Hippocampal formation (tissue), 2 donors: ENCODE results near the gene ADAM10.

ENCODE experiments used
- DNase-seq, 2 donors: peaks; one replicate each; lab custom pipeline; 2025; lab: John Stamatoyannopoulos, UW

ADAM10 gene

DNA sequence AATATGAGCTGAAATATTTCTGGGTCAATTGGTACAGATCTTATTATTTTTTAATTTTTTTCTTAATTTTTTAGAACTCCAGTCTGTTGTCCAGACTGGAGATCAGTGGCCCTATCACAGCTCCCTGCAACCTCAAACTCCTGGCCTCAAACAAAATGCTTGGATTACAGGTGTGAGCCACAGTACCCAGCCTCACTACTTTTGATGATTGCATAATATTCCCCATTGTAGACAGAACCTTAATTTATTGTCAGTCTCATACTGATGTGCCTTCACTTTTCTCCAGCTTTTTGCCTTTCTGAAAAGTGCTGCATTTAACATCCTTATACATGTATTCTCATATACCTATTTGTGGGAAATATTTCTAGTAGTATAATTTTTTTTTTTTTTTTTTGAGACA, 172.8 kb downstream of the ADAM10 start:
- no peak for DNase-seq

- no peak for DNase-seq
These were observed 174.3 kb downstream of the ADAM10 start for GRCh38 chr15:58575045-58575786.

DNA sequence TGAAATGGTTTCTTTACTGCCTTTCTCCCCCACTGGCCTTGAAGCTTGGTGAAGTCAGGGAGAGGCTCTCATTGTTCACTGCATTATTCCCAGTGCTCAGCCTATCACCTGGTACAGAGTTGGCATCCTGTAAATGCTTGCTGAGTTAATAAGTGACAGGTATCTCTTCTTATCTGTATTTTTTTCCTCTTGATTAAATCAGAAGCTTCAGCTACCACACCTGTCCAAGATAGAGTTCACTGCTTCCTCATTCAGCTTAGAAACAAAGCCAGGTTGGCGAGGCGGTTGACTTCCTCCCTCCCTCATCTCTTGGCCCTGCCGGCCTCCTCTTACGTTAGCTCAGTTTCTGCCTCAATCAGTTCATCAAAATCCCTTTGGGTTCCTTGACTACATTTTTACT, 174.9 kb downstream of the ADAM10 start:
- DNase-seq = no peak

GRCh38 chr15:58573270-58573669, 176.2 kb downstream of the ADAM10 start:
- DNase-seq = no peak

DNA sequence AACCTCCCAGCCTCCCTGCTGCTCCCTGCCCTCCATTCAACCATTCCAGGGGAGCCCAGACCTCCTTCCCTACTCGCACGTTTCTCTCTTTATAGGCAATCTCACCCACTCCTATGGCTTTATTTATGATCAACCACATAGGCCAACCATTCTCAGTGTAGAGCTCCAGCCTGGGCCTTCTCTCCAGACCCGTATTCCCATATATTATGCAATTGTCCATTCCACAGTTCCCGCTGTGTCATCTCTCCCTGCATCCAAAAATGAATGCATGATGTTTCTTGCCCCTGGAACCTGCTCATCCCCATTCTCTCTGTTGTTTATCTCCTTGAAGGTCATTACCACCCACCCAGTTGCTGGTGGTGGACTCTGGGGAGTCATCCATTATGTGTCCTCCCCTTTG, 177.0 kb downstream of the ADAM10 start:
- no peak for DNase-seq

DNA sequence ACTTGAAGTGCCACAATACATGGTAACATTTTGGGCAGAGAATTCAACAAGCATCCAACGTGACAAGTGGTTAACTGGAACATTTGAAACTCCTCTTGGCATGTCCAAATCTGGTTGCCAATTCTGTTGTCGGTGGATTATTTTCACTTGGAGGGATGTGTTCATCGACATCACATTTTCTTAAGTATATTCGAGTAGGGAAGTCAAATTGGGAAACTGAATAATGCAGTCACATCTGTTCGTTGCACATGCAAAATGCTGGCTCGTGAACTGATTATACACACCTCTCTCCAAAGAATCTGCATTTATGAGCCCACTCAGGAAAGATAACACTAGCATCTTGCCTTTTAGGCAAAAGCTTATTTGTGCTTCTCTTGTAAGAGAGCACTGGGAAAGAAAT, 178.0 kb downstream of the ADAM10 start:
- no peak for DNase-seq

DNA sequence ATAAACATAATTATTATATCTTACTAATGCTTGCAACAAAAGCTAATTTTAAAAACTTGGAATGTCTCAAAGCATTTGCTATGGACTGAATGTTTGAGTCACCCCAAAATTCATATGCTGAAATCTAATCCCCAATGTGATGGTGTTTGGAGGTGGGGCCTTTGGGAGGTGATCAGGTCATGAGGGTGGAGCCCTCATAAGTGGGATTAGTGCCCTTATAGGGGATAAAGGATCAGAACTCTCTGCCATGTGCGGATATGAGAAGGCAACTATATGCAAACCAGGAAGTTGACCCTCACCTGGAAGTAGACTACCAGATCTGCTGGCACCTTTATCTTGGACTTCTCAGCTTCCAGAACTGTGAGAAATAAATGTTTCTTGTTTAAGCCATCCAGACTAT, 180.1 kb downstream of the ADAM10 start:
- no peak for DNase-seq

DNA sequence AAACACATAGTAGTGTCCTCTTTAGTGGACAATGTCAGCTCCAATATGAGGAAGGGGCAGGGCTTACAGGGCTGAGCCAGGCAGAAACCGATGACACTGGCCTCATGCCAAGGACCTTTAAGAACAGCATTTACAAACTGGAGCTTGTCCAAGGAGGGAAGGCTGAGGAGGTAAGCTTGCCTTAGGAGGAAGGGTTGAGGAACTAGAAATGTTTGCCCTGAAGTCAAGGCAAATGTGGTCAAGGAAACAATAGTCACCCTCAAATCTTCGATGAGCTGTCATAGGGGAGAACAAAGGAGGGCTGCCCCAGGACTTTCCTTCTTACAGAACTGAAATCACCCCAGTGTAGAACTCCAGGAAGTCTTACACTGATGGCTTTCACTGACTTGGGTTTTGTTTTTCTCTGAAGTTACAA, 181.3 kb downstream of the ADAM10 start:
- peak in 1 of 2 donors; percentile 9 for DNase-seq

- DNase-seq = no peak
These were observed 183.5 kb downstream of the ADAM10 start for GRCh38 chr15:58566029-58566428.

GRCh38 chr15:58565619-58566018, 183.9 kb downstream of the ADAM10 start:
- DNase-seq = no peak

- DNase-seq = no peak
These were observed 184.5 kb downstream of the ADAM10 start for GRCh38 chr15:58564981-58565380.

DNA sequence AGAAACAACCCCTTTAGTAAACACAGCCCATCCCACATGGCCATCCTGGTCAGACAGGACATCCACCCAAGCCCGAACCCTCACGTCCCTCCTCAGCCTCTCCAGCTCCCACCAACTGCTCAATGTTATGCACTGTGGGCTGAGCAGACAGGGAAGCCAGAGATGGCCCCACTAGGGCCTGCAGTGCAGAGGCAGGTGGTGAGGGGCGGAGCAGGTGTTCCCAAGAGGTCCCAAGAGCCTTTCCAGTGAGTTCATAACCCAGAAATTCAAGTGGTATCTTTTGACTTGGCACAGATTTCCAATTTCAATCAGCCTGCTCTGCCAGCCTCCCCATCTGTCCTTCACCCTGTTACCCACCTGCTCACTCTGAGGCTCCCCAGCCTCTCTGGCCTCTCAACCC, 187.4 kb downstream of the ADAM10 start:
- no peak for DNase-seq

- no peak for DNase-seq
These were observed 188.2 kb downstream of the ADAM10 start for GRCh38 chr15:58561321-58561720.

DNA sequence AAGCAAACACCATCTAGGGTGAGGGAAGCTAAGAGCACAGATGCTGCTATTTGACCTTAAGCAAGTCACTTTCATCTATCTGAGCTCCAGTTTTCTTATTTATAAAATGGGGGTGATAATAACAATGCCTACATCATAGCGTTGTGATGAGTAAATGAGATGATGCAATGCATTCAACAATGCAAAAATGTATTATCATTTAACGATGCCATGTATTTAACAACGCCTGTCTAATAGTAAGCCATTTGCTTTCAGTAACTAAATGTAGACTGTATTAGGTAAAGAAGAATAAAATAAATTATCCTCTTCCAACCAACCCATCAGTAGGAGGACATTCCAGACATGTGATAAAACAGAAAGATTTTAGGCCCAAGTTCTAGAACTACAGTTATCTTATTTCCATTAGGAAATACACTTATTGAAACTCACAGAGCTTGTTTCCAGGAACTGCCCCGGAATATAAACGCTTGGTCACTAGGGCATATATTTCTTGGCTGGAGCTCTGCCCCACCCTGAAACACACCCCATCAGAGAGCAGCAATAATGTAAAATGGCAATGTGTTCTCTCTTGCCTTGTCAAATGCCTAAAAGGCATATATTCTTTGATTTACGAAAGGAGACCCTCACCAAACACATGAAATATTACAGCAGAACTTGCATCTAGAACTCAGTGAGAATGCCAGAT, 189.5 kb downstream of the ADAM10 start:
- no peak for DNase-seq

DNA sequence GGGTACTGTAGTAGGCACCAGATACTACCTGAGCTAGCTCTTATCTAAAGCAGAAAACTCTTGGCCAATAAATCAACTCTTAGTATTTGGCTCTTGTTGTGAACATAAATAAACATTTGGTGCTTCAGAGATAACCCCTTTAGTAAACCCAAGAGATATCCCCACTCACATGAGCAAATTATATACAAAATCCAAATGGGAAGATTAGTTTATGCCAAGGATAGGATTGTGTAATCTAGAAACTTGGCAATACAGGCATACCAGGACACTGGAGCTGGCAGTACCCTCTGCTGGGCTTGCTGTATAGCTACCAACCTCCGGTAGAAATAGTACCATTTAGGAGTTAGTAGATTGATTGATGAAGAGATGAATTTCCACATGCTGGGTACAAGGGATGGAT, 190.7 kb downstream of the ADAM10 start:
- no peak for DNase-seq

DNA sequence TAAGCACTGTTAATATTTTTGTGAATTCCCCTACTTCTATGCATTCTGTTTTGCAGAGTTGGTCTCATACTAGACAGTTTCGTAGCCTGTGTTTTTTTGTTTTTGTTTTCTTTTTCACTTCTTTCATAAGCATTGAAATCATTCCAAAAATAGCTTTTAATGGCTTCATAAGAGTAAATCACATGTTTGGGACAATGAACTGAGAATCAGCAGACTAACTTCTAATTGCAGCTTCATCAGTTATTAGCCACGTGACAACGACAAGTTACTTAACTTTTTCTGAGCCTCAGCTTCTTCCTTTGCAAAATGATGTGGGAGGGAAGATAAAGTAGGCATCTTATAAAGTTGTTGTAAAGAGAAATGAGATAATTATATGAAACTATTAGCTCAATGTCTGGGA, 193.0 kb downstream of the ADAM10 start:
- no peak for DNase-seq

- DNase-seq = no peak
These were observed 193.5 kb downstream of the ADAM10 start for GRCh38 chr15:58556028-58556361.

DNA sequence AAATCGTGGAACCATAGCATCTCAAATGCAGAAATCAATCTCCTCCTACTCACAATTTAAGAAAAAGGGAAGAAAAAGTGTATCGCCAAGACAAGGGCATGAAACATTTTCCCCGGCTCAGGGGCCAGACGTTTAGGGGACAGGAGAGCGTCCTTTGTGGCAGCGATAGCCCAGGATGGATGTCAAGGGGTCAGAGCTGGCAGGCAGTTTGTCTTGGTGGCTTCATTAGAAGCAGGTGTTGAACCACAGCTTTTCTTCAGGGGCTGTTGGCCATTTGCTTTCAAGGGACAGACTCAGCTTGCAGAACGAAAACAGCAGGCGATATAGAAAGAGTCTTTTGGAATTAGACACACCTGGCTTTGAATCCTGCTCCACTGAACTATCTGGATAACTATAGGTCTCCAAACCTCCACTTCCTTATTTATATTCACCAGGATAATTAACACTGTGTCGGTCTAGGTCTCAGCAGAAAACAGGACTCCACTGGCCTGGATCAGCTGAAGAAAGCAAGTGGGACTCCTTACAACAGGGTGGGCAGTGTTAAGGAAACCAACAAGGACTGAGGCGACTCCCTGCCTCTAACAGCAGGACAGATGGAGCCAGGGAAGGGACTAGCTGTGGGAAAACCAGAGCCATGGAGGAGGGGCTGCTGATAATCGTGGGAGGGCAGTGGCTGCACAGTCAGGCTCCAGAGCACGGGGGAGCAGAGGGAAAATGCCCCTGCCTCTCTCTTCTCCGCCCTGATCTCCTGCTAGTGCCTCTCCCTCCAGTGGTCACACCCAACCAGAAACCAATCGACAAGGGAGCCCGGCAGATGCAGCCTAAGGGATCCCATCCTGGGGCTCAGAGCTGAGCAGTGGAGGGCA, 194.1 kb downstream of the ADAM10 start:
- no peak for DNase-seq

DNA sequence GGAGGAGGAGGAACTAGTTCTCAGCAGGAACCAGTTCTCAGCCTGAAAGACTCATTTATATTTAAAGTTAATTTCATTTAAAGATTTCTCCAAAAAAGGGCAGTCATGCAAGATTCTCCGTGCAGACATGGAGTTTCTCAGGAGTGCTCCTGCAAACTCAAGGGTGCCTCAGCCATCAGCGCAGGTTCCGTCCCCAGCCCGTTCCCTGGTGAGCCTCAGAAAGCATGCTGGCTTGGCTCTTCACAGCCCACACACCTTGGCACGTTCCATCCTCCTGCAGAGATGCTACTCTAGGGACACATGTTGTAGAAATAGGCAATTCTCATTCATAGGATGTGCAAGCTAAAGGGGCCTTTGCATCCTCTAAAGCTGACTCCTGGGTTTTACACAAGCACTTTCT, 194.7 kb downstream of the ADAM10 start:
- DNase-seq = no peak

DNA sequence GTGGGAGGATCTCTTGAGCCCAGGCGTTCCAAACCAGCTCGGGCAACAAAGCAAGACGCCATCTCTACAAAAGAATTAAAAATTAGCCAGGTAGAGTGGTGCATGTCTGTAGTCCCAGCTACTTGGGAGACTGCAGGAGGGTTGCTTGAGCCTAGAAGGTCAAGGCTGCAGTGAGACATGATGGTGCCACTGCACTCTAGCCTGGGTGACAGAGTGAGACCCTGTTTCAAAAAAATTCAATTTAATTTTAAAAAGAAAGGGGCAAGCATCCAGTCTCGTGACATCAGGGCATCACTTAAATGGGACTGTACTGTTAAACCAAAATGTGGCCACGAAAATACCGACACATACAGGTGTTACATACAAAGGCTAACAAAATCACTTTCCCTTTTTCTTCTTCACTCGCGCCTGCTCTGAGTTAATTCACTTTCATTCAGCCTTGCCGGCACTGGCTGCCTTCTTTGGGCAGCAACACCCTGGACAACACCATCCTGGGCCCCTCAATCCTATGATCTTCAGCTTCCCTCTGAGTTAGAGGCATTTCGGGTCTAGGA, 196.1 kb downstream of the ADAM10 start:
- no peak for DNase-seq

DNA sequence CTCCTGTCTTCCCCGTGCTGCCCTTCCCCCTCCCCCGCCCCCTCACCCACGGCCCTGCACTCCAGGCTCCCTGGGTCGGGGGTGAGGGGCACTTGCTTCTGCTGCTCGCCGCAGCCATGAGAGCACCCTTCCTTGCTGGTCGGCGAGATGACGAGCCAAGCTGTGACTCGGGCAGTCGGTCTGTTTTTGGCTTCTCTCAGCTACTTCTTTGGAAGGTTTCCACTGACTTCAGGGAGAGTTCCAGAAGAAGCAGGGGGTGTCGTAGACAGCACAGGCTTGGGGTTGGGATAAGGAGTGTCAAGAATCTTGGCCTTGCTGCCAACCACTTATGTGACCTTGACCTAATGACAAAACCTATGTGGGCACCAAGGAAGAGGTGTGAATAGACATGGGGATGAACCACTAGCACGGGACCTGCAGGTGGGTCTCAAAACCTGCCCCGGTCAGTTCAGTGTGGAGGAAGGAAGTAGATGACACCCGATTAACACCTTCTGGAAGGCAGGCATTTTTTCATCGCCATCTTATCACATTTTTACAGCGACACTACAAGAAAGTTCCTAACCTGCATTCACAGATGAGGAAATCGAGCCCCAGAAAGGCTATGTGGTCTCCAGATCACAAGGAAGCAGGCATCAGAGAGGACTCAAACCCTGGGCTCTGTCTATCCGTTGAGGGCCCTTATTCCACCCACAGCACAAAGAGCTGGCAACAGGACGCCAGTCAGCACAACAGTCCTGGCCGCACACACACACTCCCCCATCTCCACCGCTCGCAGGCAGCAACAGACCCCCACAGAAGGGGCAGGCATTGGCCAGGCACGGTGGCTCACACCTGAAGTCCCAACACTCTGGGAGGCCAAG, 196.8 kb downstream of the ADAM10 start:
- no peak for DNase-seq
